Stimulated activated CD8-positive, alpha-beta memory T cell treated with anti-CD3 and anti-CD28 coated beads, Interleukin-7, amount 100 ng/mL, for 1 hour (primary cell): ENCODE data around the gene ASIC5.
"Not testable (repeated sequence)": the region's sequence is repeated elsewhere in the genome, so short reads cannot be mapped to it uniquely, and the experiment has no call there.

ENCODE experiments used
- DNase-seq, 2 donors: peaks; one replicate each; pipeline ENCODE4 v3.0.0-alpha.2; 2020; ENCODE audit warnings: low read depth in 2 of 2

The ASIC5 gene

DNA sequence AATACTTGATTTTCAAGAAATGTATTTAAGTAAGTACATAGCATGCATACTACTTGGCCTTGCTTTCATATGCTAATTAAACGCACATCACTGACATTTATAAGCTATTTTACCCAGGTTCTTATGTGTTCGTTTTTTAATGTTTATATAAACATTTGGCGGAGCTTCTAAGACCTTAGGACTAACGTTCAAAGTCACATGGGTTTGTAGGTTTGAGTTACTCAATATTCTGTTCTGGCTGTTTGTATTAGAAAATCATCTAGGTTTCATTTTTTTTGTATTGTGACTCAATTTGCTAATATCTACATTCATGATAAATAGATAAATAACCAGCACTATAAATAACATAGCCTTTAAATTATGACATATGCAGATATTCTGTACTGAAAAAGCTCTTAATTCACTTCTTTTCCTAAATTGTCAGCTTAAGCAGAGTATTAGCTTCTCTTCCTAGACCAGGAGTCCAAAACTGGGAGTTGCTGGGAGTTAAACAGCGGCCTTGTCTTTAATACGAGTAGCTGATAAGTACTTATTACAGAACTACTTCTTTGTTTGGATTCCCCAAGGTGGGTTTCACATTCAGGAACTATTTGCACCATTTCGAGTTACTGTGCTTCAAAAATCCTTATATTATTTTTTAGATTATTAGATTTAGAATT is 65.3 kb downstream of the ASIC5 start:
- DNase-seq = no peak

DNA sequence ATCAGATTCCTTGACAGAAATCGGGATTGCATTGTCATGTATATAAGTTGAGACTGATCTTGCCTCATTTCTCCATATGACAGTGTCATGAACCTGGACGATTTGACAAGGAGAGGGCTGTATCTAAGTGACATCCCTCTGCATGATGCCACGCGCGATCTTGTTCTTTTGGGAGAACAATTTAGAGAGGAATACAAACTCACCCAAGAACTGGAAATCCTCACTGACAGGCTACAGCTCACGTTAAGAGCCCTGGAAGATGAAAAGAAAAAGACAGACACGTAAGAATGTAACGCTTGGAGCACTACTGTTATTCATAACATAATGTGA is 66.3 kb downstream of the ASIC5 start:
- DNase-seq = no peak

DNA sequence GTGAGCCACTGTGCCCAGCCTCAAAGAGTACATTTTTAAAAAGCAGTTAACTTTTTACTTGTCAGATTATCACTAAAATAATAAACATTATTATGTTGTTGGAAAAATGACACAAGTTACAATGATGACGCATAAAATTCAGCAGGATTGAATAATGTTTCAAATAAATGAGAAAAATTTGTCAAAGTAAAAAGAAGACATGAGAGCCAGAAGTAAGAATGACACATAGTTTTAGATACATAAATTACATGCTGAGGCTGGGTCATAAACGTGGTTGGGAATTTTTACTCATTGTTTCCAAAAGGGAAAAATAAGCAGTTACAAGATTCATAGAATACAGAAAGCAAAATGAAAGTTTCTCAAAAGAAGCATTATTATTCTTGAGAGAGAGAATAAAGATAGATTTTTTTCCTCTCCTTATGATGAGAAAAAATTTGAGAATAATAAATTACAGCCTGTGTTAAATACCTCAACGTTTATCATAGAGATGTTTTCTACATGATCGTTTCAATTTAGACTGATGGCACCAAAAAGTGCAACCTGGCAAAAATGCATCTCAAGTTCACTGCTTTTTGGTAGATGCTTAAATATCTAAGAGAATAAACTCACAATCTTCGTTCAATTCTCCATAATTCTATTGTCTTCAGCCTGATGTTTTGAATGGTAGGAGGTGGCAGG is 66.8 kb downstream of the ASIC5 start:
- no peak for DNase-seq

DNA sequence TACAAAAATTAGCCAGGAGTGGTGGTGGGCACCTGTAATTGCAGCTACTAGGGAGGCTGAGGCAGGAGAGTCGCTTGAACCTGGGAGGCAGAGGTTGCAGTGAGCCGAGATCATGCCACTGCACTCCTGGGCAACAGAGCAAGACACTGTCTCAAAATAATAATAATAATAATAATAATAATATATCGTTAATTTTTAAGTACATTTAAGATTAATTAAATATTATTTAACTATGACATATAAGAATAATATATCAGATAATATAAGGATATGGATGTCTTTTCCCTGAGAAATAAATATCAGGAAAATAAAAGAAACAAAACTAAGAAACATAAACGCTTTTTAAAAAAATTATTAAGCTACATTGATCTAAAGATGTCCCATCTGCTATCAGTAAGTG is 68.5 kb downstream of the ASIC5 start:
- not testable (repeated sequence) for DNase-seq

DNA sequence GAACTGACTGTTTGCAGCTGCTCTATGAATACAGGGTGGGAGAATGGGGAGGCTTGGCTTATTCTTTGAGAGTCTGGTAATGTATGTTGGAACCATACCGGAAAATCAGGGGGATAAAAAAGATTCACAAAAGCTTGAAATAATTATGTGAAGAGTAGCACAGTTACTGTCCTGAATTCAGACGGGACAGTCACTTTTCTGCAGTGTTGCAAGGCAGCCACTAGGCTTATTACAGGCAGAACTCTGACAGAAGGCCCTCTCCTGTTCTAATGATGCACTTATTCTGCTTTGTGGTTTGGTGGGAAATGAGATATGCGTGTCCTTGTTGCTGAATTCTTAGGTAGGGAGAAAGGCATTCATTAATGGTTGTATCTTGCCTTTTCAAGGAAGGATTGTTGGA is 70.1 kb downstream of the ASIC5 start:
- no peak for DNase-seq

DNA sequence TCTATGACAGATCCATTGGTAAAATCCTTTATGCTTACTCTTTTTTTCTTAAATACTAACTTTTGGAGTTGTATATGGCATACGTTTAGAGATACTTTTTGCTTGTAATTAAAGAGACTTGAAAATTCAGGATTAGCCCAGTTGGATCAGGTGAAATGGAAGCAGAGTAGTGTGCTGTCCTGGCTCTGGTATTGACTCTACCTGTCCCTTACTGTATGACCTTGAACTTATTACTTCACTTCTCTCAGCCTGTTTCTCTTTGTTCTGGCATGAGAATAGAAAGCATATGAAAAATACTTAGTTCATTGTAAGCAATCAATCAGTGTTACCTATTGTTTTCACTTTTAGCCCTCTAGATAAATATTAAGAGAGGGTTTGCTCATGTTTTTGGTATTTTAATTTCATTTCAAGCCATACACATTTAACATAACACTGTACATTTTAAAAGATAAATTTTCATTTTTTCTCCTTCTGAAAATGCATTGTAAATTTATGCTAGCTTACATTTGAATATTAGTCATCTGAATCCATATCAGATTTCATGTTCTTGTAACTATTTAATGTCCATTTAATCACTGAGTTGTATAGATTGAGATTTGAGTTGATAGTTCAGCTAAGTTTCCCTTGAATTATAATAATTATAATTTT is 71.4 kb downstream of the ASIC5 start:
- DNase-seq = no peak

DNA sequence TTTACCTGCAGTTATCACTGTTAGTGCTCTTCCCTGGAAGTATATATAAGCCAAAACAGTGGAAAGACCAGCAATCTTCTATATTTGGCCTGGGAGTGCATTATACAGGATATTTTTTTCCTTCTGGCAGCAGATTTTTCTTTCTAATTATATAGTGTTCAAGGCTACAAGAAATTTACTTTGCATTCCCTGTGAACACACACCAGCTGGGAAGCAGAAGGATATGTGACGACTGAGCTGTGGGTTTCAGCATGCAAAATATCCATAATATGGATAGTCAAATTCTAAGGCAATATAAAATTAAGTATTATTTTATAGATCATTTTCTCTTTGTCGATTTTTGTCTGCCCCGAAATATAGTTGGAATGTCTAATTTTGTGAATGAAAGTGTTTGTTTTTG is 76.1 kb downstream of the ASIC5 start:
- DNase-seq = no peak

DNA sequence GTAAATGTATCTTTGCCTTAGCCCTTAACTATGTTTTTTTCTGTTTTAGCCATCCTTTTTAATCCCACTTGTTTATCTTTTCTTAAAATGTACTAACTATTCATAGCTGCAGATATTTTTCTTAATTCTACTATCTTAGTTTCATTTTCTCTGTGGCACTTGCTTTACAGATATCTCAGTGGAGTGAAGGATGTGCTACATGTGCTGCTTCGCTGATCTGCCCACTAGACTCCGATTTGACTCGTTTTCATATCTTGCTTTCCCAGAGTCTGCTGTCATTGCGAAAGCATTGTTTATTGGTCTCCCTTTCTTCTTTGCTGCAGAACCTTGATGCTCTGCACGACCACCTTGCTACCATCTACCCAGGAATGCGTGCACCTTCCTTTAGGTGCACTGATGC is 76.7 kb downstream of the ASIC5 start:
- DNase-seq = no peak

DNA sequence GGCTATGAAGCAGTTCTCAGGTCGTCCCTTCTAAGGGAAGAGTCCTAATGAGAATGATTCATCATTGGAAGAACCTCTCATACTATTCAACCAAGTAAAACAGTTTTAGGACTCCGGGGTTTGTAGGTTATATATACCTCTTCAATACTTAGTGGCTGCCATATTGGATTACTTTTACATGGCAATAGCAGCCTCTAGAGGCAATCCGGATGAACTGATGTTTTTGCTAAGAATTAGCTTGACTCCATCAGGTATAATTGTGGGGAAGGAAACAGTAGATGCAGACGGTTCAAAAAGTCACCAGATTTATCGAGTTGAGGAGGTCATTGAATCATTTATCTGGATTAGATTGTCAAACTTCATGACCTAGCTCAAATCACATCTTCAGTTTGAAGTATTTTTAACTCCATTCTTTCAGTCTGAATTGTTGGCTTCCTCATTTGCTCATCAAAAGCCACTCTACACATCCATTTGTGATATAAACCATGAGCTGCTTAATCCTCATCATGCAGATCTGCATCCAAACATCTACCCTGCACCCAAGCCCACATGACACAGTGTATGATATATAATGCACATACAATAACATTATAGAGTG is 78.9 kb downstream of the ASIC5 start:
- no peak for DNase-seq

DNA sequence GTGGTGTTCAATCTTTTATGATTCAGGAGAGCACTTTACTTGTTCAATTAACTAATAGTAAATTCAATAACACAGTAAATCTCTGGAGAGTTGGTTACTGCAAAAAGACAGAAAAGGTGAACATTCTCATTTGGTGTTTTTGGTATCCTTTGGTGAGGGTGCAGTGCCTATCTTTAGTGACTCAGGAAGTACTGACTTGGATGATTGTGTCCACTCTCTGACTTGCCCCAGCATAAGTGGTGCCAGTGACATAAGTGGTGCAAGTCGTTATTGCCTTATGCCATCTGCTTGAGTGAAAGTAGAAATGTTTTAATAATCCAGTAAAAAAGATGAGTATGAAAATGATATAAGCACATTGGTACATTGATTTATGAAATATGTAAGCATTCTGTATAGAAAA is 80.2 kb downstream of the ASIC5 start:
- DNase-seq = no peak

DNA sequence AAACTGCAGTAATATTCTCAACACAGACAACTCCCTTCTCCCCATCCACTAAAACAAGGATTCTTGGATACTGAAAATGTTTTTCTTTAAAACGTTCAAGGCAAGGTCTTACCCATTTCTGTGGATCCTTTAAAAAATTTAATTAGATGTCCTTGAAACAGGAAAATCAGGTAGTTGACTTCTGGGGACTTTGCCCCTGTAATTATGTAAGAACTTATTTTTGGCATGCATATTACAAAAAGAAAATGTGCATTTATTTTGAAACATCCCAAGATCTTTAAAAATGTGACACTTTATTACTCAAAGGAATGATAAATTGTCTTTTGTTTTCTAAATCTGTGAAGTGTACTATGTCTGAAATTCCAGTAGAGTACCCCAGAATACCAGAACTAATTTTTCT is 81.4 kb downstream of the ASIC5 start:
- DNase-seq = no peak

DNA sequence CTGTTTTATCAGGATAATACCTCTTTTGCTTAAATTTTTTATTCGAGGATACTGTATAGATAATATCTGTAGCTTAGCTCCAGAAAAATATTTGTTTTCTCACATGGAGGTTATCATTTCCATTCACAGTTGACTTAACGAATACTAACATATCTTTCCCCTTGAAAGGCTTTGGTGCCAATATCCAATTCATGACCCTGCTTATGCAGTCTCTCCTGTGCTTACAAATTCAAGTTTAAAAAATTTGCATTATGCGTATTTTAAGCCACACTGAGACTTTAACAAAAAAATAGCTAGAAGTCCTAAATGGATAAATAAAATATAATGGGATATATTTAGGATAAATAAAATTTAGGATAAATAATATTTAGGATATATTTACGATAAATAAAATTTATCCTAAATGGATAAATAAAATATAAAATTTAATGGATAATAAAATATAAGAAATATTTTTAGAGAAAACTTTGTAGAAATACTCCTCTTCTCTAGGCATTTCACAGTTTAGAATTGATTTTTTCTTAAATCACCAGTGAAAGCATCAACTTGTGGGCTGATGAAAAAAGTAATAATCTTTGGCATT is 84.7 kb downstream of the ASIC5 start:
- no peak for DNase-seq

DNA sequence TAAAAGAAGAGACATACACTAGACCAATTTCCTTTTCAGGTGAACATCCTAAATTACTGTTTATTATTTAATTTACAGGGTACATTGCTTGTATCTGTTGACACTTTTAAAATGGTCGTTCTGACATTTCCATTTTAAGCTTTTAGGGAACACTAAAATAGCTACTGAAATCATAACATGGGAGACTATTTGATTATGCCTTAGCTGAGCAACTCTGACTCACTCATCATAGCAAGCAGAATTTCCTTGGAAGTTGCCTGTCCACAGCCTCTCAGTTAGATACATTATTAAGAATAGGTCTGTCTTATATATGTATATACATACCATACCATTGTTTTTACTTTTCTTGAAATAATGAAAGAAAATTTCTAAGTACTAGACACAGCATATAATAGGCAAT is 85.3 kb downstream of the ASIC5 start:
- no peak for DNase-seq
